ENCODE data around the gene PPP1R16B.
A peak's percentile ranks its signal among the peaks of the same experiment; 100 is the strongest.

PPP1R16B gene

GRCh38 chr20:38804682-38805501 is 605 bp upstream of the PPP1R16B start:
- H3K9ac ChIP-seq (ENCODE audit: low read length) = peak overlapping the region; percentile 94
- H4K20me1 ChIP-seq (ENCODE audit: low read depth, low read length) = no peaks in the 10 kb centered on the region; the same call in 1 of the 2 replicates
- no peaks in the 10 kb centered on the region for H3K9me2 ChIP-seq (replicated peaks; ENCODE audit: insufficient read depth, low read length)
- H3K79me2 ChIP-seq (ENCODE audit: insufficient read depth, low read length) = peaks cover 44% of the 10 kb centered on the region
- peak overlapping the region; percentile 72 for H3K4me3 ChIP-seq (ENCODE audit: insufficient read depth, low read length, poor library complexity, severe bottlenecking)
- TF ChIP-seq EZH2phosphoT487 (conservative IDR thresholded peaks at IDR 0.05; ENCODE audit: low read length) = no peak
- no peak for TF ChIP-seq CTCF (IDR thresholded peaks at IDR 0.05; ENCODE audit: insufficient read depth, low read length, poor library complexity, severe bottlenecking)
- peak overlapping the region; percentile 88 for H3K4me2 ChIP-seq (ENCODE audit: low read depth, low read length, poor library complexity, severe bottlenecking)
- no peaks in the 10 kb centered on the region for H3K9me3 ChIP-seq (ENCODE audit: insufficient read depth, low read length)
- H3K36me3 ChIP-seq (ENCODE audit: low read length) = no peaks in the 10 kb centered on the region
- H3K27me3 ChIP-seq (ENCODE audit: low read length) = no peaks in the 10 kb centered on the region
- peak overlapping the region; percentile 85 for H3K27ac ChIP-seq (ENCODE audit: low read depth, low read length)
- H2AFZ ChIP-seq (ENCODE audit: low read depth, low read length, severe bottlenecking) = peak overlapping the region; percentile 8
- peaks cover 25% of the 10 kb centered on the region for H3F3A ChIP-seq (ENCODE audit: insufficient read depth)

DNA sequence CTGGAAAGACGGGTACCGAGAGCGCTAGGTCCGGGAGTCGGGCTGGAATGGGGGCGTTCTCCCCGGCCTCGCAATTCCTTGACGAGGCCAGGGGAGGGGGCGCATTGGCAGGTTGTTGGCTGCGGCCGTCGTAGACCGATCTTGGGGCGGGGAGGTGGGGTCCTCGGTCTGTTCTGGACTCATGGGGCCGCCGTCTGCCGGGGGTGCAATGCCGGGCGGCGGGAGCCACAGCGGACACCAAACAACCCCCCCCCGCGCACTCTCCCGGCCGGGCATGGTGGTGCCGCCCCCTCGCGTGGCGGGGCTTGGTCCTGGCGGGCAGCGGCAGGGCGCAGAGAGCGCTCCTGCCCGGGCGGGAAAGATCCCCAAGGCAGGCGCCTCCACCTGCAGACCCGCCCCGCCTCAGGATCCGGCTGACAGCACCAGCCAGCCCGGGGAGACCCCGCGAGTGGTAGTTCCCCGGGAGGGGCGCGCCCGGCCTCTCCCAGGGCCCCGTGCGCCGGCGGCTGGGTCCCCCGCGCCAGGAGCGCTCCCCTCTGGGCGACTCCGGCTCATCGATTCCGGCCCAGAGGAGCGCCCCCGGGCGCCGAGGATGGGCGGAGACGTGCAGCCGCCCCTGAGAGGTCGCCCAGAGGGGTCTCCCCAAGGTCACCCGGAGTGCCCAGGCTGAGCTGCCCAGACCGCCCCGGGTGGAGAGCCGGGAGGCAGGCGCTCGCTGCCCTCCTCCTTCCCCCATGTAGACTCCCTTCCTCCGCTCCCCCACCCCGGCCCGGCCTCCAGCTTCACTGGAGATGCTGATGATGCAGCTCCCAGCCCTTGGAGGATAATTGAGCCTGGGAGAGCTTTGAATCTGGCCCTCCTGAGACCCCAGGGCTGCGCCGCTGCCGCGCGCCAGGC is 709 bp downstream of the PPP1R16B start:
- Histone ChIP-seq H3K79me2 (ENCODE audit: insufficient read depth, low read length) (peaks cover 57% of the 10 kb centered on the region), H3K4me2 (ENCODE audit: low read depth, low read length, poor library complexity, severe bottlenecking) (peak overlapping the region; percentile 88), H3F3A (ENCODE audit: insufficient read depth) (peaks cover 25% of the 10 kb centered on the region), H3K27ac (ENCODE audit: low read depth, low read length) (peak overlapping the region; percentile 85), H3K36me3 (ENCODE audit: low read length) (peaks cover 6% of the 10 kb centered on the region), H4K20me1 (ENCODE audit: low read depth, low read length) (no peaks in the 10 kb centered on the region; the same call in 1 of the 2 replicates), H3K9me3 (ENCODE audit: insufficient read depth, low read length) (no peaks in the 10 kb centered on the region), H3K9ac (ENCODE audit: low read length) (peak overlapping the region; percentile 94), H3K9me2 (replicated peaks; ENCODE audit: insufficient read depth, low read length) (no peaks in the 10 kb centered on the region), H3K4me3 (ENCODE audit: insufficient read depth, low read length, poor library complexity, severe bottlenecking) (peak overlapping the region; percentile 72), H2AFZ (ENCODE audit: low read depth, low read length, severe bottlenecking) (no peak overlapping the region), H3K27me3 (ENCODE audit: low read length) (no peaks in the 10 kb centered on the region)
- TF ChIP-seq CTCF (IDR thresholded peaks at IDR 0.05; ENCODE audit: insufficient read depth, low read length, poor library complexity, severe bottlenecking) (peak; percentile 11), EZH2phosphoT487 (conservative IDR thresholded peaks at IDR 0.05; ENCODE audit: low read length) (no peak)

- H2AFZ ChIP-seq (ENCODE audit: low read depth, low read length, severe bottlenecking) = no peak overlapping the region
- TF ChIP-seq EZH2phosphoT487 (conservative IDR thresholded peaks at IDR 0.05; ENCODE audit: low read length) = no peak
- TF ChIP-seq CTCF (IDR thresholded peaks at IDR 0.05; ENCODE audit: insufficient read depth, low read length, poor library complexity, severe bottlenecking) = no peak
- H3K9me3 ChIP-seq (ENCODE audit: insufficient read depth, low read length) = no peaks in the 10 kb centered on the region
- H3K9me2 ChIP-seq (replicated peaks; ENCODE audit: insufficient read depth, low read length) = no peaks in the 10 kb centered on the region
- peak overlapping the region; percentile 85 for H3K27ac ChIP-seq (ENCODE audit: low read depth, low read length)
- H3K9ac ChIP-seq (ENCODE audit: low read length) = peak overlapping the region; percentile 94
- peaks cover 30% of the 10 kb centered on the region for H3F3A ChIP-seq (ENCODE audit: insufficient read depth)
- peak overlapping the region; percentile 88 for H3K4me2 ChIP-seq (ENCODE audit: low read depth, low read length, poor library complexity, severe bottlenecking)
- H3K27me3 ChIP-seq (ENCODE audit: low read length) = no peaks in the 10 kb centered on the region
- peak overlapping the region; percentile 72 for H3K4me3 ChIP-seq (ENCODE audit: insufficient read depth, low read length, poor library complexity, severe bottlenecking)
- H4K20me1 ChIP-seq (ENCODE audit: low read depth, low read length) = peaks cover under 1% of the 10 kb centered on the region; the same call in 1 of the 2 replicates
- H3K79me2 ChIP-seq (ENCODE audit: insufficient read depth, low read length) = peaks cover 65% of the 10 kb centered on the region
- peaks cover 6% of the 10 kb centered on the region for H3K36me3 ChIP-seq (ENCODE audit: low read length)
Measured at GRCh38 chr20:38806855-38807655, 1.6 kb downstream of the PPP1R16B start.

All from SU-DHL-6 (cell line).